ENCODE data around the gene OSBP2. TPM values are rescaled to one million over a fixed set of nuclear protein-coding genes. Genes with fewer than 3 reads are reported as not detected.
A peak's percentile ranks its signal among the peaks of the same experiment; 100 is the strongest.

OSBP2 gene
- polyA plus RNA-seq, 12 donors = 4.0 to 26.3 (median 5.6) TPM; not detected in 1

DNA sequence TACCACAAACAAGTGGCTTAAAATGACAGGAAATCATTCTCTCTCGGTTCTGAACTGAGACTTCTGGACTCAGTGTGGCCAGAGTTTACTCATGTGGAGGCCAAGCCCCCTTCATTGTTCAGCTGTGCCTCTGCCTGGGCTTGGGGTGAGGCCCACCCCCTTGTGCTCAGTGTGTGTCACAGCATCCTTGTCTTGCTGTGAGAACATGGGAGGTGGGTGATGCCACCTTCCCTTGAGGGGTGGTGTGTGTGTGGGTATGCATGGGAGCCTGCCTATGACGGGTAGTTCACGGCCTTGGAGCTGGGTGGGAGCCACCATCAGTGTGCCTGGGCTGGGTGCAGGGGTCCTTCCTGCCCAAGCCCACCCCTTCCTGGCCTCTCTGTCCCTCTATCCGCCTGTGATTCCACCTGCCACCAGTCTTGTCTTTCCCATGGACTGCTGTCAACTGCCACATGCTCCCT lies 172.2 kb downstream of the OSBP2 start:
- no peak for DNase-seq

GRCh38 chr22:30867746-30868662 lies 173.3 kb downstream of the OSBP2 start:
- no peak for DNase-seq

GRCh38 chr22:30868663-30869385 lies 174.2 kb downstream of the OSBP2 start:
- DNase-seq = no peak

DNA sequence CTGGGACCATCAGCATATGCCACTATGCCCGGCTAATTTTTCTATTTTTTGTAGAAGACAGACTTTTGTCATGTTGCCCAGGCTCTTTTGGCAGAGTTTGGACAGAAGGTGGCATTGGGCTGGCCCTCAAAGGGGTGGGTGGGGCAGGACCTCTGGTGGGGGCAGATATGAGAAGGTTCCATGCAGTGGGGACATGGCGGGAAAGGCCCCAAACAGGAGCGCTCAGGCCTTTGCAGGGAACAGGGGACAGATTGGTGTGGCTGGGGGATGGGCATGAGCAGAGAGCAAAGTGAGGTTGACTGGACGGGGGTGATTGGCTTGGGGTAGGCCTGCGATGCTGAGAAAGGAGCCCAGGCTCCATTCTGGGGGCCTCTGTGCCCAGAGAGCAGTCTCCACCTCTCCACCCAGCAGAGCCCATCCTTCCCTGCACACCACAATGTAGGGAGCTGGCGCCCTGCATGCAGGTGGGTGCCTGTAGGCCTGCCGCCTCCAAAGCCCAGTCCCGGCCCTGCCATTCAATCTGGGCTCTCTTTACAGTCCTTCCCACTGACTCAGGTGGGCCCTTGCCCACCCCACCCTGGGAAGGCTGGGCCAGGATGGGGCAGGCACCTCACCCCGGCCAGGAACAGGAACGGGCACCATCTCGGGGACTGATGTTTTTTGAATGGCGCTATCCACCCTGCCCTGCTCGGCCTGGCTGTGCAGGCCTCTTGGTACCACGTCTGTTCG lies 175.2 kb downstream of the OSBP2 start:
- DNase-seq = no peak

GRCh38 chr22:30870451-30871345 lies 176.0 kb downstream of the OSBP2 start:
- DNase-seq = no peak

GRCh38 chr22:30871391-30872284 lies 177.0 kb downstream of the OSBP2 start:
- DNase-seq = no peak

DNA sequence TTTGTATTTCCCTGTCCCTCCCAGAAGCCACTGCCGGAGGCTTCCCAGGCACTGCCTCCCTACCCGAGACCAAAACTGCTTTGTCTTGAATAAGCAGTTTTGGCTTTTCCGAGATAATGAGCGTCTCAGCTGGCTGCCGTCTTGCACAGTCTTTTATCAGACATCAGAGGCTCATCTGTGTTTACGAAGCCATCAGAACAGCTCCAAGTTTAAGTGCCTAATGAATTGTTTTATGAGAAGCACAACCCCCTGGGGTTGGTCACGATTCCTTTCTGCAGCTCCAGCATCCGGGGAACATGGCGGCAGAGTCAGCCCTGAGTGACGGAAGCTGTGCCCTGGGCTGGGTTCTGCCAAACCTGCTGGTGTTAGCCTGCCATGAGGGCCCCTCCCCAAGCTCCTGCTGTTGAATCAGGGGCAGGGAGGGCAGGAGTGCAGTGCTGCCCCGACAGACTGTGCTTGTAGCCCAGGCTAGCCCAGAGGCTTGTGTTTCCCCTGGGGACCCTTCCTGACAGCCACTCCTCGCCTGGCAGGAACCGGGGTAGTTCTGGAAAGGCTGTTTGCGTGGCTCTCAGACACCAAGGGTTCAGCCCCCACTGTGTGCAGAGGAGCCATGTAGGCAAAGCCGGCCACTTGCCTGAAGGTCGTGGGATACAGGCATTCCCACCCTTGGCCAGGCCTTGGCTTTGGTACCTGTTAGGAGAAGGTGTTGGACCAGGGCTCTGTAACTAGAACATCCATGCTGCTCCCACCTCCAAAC lies 177.8 kb downstream of the OSBP2 start:
- no peak for DNase-seq

- DNase-seq = no peak
Observed at GRCh38 chr22:30873086-30873650, 178.5 kb downstream of the OSBP2 start.

- DNase-seq = no peak
Observed at GRCh38 chr22:30873661-30874060, 179.0 kb downstream of the OSBP2 start.

- DNase-seq = no peak
Observed at GRCh38 chr22:30874431-30875370, 180.0 kb downstream of the OSBP2 start.

- peak; percentile 15 for DNase-seq
Observed at GRCh38 chr22:30875481-30876215, 181.0 kb downstream of the OSBP2 start.

- no peak for DNase-seq
Observed at GRCh38 chr22:30876221-30876751, 181.6 kb downstream of the OSBP2 start.

- peak; percentile 27 for DNase-seq
Observed at GRCh38 chr22:30876915-30877553, 182.4 kb downstream of the OSBP2 start.

- no peak for DNase-seq
Observed at GRCh38 chr22:30877662-30878515, 183.2 kb downstream of the OSBP2 start.

All from muscle of arm (tissue), 12 donors.